ENCODE results near the gene RPRD1B.

GRCh38 chr20:38005903-38006302, 27.6 kb upstream of the RPRD1B start:
- TF ChIP-seq POLR2A (IDR thresholded peaks at IDR 0.05; ENCODE audit: low read depth, low read length) (no peak), POLR2AphosphoS5 (IDR thresholded peaks at IDR 0.05; ENCODE audit: low read depth, low read length) (no peak), TAF1 (IDR thresholded peaks at IDR 0.05; ENCODE audit: borderline replicate concordance, low read depth, low read length) (no peak)
